ENCODE results near the gene EPN3. TPM values are rescaled to one million over a fixed set of nuclear protein-coding genes. Genes with fewer than 3 reads are reported as not detected.

EPN3 gene
- total RNA-seq, 1 experiment from 2014 or later = 22.8 TPM

DNA sequence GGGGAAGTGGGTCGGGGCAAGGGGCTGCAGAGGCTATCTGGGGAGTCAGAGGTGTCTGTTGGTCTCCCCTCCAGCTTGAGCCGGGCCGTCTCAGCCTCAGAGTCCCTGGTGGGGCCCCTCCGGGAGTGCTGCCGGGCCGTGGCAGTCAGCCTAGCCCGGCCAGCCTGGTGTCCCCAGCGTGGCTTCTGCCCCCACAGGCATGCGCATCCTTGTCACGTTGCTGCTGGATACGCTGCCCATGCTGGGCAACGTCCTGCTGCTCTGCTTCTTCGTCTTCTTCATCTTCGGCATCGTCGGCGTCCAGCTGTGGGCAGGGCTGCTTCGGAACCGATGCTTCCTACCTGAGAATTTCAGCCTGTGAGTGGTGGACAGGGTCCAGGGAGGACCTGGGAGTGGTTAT lies 39.1 kb downstream of the EPN3 start:
- no peak for DNase-seq
- H3K4me3 ChIP-seq = no peak overlapping the region
- CTCF ChIA-PET = no interaction called here
- no peaks in the 10 kb centered on the region for H3K9me3 ChIP-seq (ENCODE audit: insufficient read depth, low read depth)
- no peak overlapping the region for H3K27ac ChIP-seq
- no peak overlapping the region for H2AFZ ChIP-seq
- POLR2A ChIA-PET (ENCODE audit: unreplicated experiment) = interaction anchor here (0.5 kb wide), 1 partner anchor 196 kb away, joined by 3 read pairs; no protein-coding TSS in a partner anchor
- no peaks in the 10 kb centered on the region for H3K9me2 ChIP-seq (ENCODE audit: insufficient read depth)
- H3K79me2 ChIP-seq (ENCODE audit: low read depth) = no peaks in the 10 kb centered on the region
- H3K27me3 ChIP-seq (ENCODE audit: insufficient read depth, low read depth) = peaks cover 7% of the 10 kb centered on the region; the same call in 1 of the 2 replicates
- intact Hi-C loops (cut with micrococcal nuclease; ENCODE audit: unreplicated experiment) = no loop called here
- no peaks in the 10 kb centered on the region for H3K4me1 ChIP-seq (replicated peaks; ENCODE audit: insufficient read depth)
- BruUV-seq (replicated peaks) = no TSS peak
- H3K4me2 ChIP-seq = no peak overlapping the region
- TF ChIP-seq EZH2 (IDR thresholded peaks at IDR 0.05; ENCODE audit: low read depth) = no peak
- TF ChIP-seq, protein P1, sequence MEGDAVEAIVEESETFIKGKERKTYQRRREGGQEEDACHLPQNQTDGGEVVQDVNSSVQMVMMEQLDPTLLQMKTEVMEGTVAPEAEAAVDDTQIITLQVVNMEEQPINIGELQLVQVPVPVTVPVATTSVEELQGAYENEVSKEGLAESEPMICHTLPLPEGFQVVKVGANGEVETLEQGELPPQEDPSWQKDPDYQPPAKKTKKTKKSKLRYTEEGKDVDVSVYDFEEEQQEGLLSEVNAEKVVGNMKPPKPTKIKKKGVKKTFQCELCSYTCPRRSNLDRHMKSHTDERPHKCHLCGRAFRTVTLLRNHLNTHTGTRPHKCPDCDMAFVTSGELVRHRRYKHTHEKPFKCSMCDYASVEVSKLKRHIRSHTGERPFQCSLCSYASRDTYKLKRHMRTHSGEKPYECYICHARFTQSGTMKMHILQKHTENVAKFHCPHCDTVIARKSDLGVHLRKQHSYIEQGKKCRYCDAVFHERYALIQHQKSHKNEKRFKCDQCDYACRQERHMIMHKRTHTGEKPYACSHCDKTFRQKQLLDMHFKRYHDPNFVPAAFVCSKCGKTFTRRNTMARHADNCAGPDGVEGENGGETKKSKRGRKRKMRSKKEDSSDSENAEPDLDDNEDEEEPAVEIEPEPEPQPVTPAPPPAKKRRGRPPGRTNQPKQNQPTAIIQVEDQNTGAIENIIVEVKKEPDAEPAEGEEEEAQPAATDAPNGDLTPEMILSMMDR (conservative IDR thresholded peaks at IDR 0.05) = no peak
- H3K36me3 ChIP-seq (ENCODE audit: low read depth) = no peaks in the 10 kb centered on the region
- H4K20me1 ChIP-seq (ENCODE audit: insufficient read depth) = no peaks in the 10 kb centered on the region
- H3F3A ChIP-seq (ENCODE audit: insufficient read depth, low read depth) = no peaks in the 10 kb centered on the region

DNA sequence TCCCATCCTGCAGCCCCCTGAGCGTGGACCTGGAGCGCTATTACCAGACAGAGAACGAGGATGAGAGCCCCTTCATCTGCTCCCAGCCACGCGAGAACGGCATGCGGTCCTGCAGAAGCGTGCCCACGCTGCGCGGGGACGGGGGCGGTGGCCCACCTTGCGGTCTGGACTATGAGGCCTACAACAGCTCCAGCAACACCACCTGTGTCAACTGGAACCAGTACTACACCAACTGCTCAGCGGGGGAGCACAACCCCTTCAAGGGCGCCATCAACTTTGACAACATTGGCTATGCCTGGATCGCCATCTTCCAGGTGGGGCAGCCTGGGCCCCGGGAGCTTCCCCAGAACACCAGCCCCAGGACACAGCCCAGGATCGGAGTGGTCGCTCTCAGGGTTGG lies 40.0 kb downstream of the EPN3 start:
- H3K4me2 ChIP-seq = no peak overlapping the region
- intact Hi-C loops (cut with micrococcal nuclease; ENCODE audit: unreplicated experiment) = no loop called here
- no peak overlapping the region for H3K4me3 ChIP-seq
- H3K36me3 ChIP-seq (ENCODE audit: low read depth) = no peaks in the 10 kb centered on the region
- H3K27ac ChIP-seq = no peak overlapping the region
- H3K27me3 ChIP-seq (ENCODE audit: insufficient read depth, low read depth) = 0 out of 2 replicates have a peak, but pooled peaks cover 5% of the 10 kb centered on the region
- no TSS peak for BruUV-seq (replicated peaks)
- H4K20me1 ChIP-seq (ENCODE audit: insufficient read depth) = no peaks in the 10 kb centered on the region
- H3K9me2 ChIP-seq (ENCODE audit: insufficient read depth) = no peaks in the 10 kb centered on the region
- CTCF ChIA-PET = no interaction called here
- POLR2A ChIA-PET (ENCODE audit: unreplicated experiment) = no interaction called here
- no peak overlapping the region for H2AFZ ChIP-seq
- no peaks in the 10 kb centered on the region for H3K79me2 ChIP-seq (ENCODE audit: low read depth)
- TF ChIP-seq EZH2 (IDR thresholded peaks at IDR 0.05; ENCODE audit: low read depth) = no peak
- TF ChIP-seq, protein P1 (conservative IDR thresholded peaks at IDR 0.05) = no peak
- no peaks in the 10 kb centered on the region for H3F3A ChIP-seq (ENCODE audit: insufficient read depth, low read depth)
- H3K9me3 ChIP-seq (ENCODE audit: insufficient read depth, low read depth) = no peaks in the 10 kb centered on the region
- no peak for DNase-seq
- no peaks in the 10 kb centered on the region for H3K4me1 ChIP-seq (replicated peaks; ENCODE audit: insufficient read depth)

DNA sequence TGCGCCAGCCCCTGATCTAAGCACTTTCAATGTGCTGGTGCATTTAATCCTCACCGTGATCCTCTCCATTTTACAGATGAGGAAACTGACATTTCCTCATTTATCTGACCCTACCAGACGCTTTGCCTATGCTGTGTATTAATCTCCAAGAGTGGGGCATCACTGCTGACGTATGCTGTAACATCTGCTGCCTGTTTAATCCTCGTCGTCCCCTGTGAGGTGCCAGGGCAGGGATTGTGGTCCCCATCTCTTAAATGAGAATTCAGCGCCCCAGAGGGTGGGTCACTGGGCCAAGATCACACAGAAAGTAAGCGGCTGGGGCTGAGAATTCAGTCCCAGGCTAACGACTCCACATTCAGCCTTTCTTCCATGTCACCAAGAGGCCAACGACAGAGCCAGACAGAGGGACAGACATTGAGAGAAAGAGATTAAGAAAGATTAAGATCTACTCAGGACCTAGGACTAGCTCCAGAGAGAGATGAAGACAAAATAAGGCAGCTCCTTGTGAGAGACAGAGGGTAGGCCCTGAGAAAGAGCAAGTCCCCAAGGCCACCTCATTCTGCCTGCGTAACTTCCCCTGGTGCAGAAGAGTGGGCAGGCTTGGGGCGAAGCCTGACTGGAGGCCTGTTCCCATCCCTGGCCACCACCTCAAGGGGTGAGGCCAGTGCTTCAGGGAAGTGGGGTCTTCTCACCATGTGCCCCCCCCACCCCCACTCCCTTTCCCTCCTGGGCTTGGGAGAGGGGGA lies 41.5 kb downstream of the EPN3 start:
- no peak for DNase-seq
- intact Hi-C loops (cut with micrococcal nuclease; ENCODE audit: unreplicated experiment) = no loop called here
- ChIA-PET CTCF (interaction anchor here (0.7 kb wide), 1 partner anchor 65 kb away, joined by 3 read pairs; no protein-coding TSS in a partner anchor), POLR2A (ENCODE audit: unreplicated experiment) (interaction anchor here (0.6 kb wide), 1 partner anchor 11 kb away, joined by 3 read pairs; no protein-coding TSS in a partner anchor)
- Histone ChIP-seq H3F3A (ENCODE audit: insufficient read depth, low read depth) (no peaks in the 10 kb centered on the region), H3K4me3 (no peak overlapping the region), H3K27ac (no peak overlapping the region), H3K4me2 (no peak overlapping the region), H3K79me2 (ENCODE audit: low read depth) (no peaks in the 10 kb centered on the region), H2AFZ (no peak overlapping the region), H3K36me3 (ENCODE audit: low read depth) (no peaks in the 10 kb centered on the region), H3K9me2 (ENCODE audit: insufficient read depth) (no peaks in the 10 kb centered on the region), H3K4me1 (replicated peaks; ENCODE audit: insufficient read depth) (no peaks in the 10 kb centered on the region), H4K20me1 (ENCODE audit: insufficient read depth) (no peaks in the 10 kb centered on the region), H3K9me3 (ENCODE audit: insufficient read depth, low read depth) (no peaks in the 10 kb centered on the region), H3K27me3 (ENCODE audit: insufficient read depth, low read depth) (peaks cover 15% of the 10 kb centered on the region; the same call in 1 of the 2 replicates)
- BruUV-seq (replicated peaks) = no TSS peak
- TF ChIP-seq, protein P1 (conservative IDR thresholded peaks at IDR 0.05) = no peak
- no peak for TF ChIP-seq EZH2 (IDR thresholded peaks at IDR 0.05; ENCODE audit: low read depth)
